ENCODE measurements around the gene MRPS18A.

The MRPS18A gene

GRCh38 chr6:43717822-43718221 is 30.2 kb upstream of the MRPS18A start:
- DNase-seq: no peak
- Histone ChIP-seq H3K4me3 (ENCODE audit: insufficient read depth, low read depth, low read length, poor library complexity, severe bottlenecking) (no peak overlapping the region), H3K4me1 (ENCODE audit: control insufficient read depth, insufficient read depth, low read length, poor library complexity, severe bottlenecking) (no peaks in the 10 kb centered on the region), H3K27ac (ENCODE audit: insufficient read depth, low read length, poor library complexity, severe bottlenecking) (no peak overlapping the region), H3K9me3 (ENCODE audit: control insufficient read depth, low read length) (no peaks in the 10 kb centered on the region), H3K36me3 (ENCODE audit: control insufficient read depth, insufficient read depth, low read length) (no peaks in the 10 kb centered on the region), H3K27me3 (replicated peaks; ENCODE audit: control insufficient read depth, insufficient read depth, low read length, poor library complexity, severe bottlenecking) (no peaks in the 10 kb centered on the region)

GRCh38 chr6:43717389-43717788 is 29.8 kb upstream of the MRPS18A start:
- Histone ChIP-seq H3K4me1 (ENCODE audit: control insufficient read depth, insufficient read depth, low read length, poor library complexity, severe bottlenecking) (no peaks in the 10 kb centered on the region), H3K4me3 (ENCODE audit: insufficient read depth, low read depth, low read length, poor library complexity, severe bottlenecking) (no peak overlapping the region), H3K27me3 (replicated peaks; ENCODE audit: control insufficient read depth, insufficient read depth, low read length, poor library complexity, severe bottlenecking) (no peaks in the 10 kb centered on the region), H3K27ac (ENCODE audit: insufficient read depth, low read length, poor library complexity, severe bottlenecking) (no peak overlapping the region), H3K36me3 (ENCODE audit: control insufficient read depth, insufficient read depth, low read length) (no peaks in the 10 kb centered on the region), H3K9me3 (ENCODE audit: control insufficient read depth, low read length) (no peaks in the 10 kb centered on the region)
- no peak for DNase-seq

DNA sequence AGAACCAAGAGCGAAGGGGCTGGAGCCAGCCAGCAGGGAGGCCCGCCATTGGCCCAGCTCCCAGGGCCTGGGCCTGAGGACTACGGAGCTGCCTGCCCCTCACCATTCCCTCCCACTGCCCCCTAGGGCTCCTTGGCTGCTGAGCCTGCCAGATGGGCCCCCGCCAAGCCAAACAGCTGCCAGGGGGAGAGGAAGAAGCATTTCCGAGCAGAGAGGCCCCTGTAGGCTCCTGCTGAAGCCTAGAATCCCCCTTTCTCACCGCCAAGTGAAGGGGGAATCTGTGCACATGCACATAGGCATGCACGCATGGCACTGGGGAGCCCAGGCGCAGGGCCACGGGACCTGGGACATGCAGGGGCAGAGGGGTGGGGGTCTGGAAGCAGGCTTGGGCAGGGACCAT is 28.5 kb upstream of the MRPS18A start:
- no peak for DNase-seq
- Histone ChIP-seq H3K4me3 (ENCODE audit: insufficient read depth, low read depth, low read length, poor library complexity, severe bottlenecking) (no peak overlapping the region), H3K4me1 (ENCODE audit: control insufficient read depth, insufficient read depth, low read length, poor library complexity, severe bottlenecking) (no peaks in the 10 kb centered on the region), H3K27ac (ENCODE audit: insufficient read depth, low read length, poor library complexity, severe bottlenecking) (no peak overlapping the region), H3K9me3 (ENCODE audit: control insufficient read depth, low read length) (no peaks in the 10 kb centered on the region), H3K27me3 (replicated peaks; ENCODE audit: control insufficient read depth, insufficient read depth, low read length, poor library complexity, severe bottlenecking) (no peaks in the 10 kb centered on the region), H3K36me3 (ENCODE audit: control insufficient read depth, insufficient read depth, low read length) (no peaks in the 10 kb centered on the region)

DNA sequence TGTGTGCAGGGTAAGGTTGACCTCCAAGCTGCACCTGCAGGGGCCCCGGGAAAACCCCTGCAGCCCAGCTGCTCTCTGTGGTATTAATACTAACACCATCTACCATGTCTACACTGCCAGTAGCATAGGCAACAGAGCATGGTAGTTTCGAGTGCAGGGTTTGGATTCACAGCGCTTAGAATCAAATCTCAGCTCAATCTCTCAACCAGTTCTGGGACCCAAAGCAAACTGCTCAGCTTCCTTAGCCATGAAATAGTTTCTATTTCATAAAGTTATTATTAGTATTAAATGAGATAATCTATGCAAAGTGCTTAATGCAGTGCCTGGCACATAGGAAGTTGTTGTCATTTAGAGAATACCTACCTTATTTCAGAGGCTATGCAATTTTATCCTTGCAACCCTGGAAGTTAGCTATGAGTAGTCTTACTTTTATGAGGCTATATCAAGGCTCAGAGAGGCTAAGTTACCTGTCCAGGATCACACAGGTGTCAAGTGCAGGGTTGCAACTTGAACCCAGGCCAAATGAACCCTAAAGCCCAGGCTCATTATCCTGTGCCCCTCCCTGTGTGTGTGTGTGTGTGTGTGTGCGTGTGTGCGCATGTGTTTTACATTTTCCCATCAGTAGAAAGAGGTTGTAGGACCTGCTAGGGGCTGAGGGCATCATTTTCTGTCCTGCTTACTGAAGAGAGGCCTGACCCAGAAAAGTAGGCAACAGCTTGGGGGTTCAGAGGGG is 27.6 kb upstream of the MRPS18A start:
- Histone ChIP-seq H3K27ac (ENCODE audit: insufficient read depth, low read length, poor library complexity, severe bottlenecking) (no peak overlapping the region), H3K4me1 (ENCODE audit: control insufficient read depth, insufficient read depth, low read length, poor library complexity, severe bottlenecking) (no peaks in the 10 kb centered on the region), H3K4me3 (ENCODE audit: insufficient read depth, low read depth, low read length, poor library complexity, severe bottlenecking) (no peak overlapping the region), H3K27me3 (replicated peaks; ENCODE audit: control insufficient read depth, insufficient read depth, low read length, poor library complexity, severe bottlenecking) (no peaks in the 10 kb centered on the region), H3K9me3 (ENCODE audit: control insufficient read depth, low read length) (no peaks in the 10 kb centered on the region), H3K36me3 (ENCODE audit: control insufficient read depth, insufficient read depth, low read length) (no peaks in the 10 kb centered on the region)
- DNase-seq: no peak

DNA sequence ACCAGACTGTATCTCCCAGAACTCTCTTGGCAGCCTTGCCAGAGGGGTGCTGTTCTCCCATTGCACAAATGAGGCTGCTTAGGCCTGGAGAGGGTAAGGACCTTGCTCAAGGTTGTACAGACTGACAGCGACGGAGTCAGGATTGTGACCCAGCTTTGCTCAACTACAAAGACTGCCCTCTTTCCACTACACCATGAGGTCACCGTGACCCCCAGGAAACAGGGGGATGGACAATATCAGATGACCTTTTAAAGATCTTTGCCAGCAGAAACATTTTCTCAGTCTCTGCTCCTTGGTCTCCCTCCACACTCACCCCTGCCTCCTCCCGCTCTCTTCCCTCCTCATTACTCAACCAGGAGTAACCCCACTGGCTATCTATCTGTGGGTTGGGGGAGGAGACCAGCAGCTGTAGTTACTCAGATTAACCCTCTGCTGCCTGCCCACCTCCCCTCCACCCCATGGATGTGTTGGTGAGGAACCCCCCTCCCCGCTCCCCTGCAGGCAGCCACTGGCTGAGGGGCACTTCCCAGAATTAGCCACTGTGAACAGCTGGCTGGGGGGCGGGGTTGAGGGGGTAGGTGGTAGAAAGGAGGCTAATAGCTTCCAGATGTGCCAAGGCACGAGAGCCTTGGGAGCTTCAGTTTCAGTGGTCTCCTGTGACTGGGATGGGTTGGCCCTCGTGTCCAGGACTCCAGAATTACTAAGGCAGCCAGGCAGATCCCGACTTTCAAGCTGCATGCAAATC is 26.9 kb upstream of the MRPS18A start:
- Histone ChIP-seq H3K9me3 (ENCODE audit: control insufficient read depth, low read length) (no peaks in the 10 kb centered on the region), H3K36me3 (ENCODE audit: control insufficient read depth, insufficient read depth, low read length) (no peaks in the 10 kb centered on the region), H3K27ac (ENCODE audit: insufficient read depth, low read length, poor library complexity, severe bottlenecking) (no peak overlapping the region), H3K4me1 (ENCODE audit: control insufficient read depth, insufficient read depth, low read length, poor library complexity, severe bottlenecking) (no peaks in the 10 kb centered on the region), H3K27me3 (replicated peaks; ENCODE audit: control insufficient read depth, insufficient read depth, low read length, poor library complexity, severe bottlenecking) (no peaks in the 10 kb centered on the region), H3K4me3 (ENCODE audit: insufficient read depth, low read depth, low read length, poor library complexity, severe bottlenecking) (no peak overlapping the region)
- DNase-seq: no peak

- no peaks in the 10 kb centered on the region for H3K9me3 ChIP-seq (ENCODE audit: control insufficient read depth, low read length)
- no peaks in the 10 kb centered on the region for H3K27me3 ChIP-seq (replicated peaks; ENCODE audit: control insufficient read depth, insufficient read depth, low read length, poor library complexity, severe bottlenecking)
- DNase-seq: no peak
Observed at GRCh38 chr6:43713643-43714310, 26.2 kb upstream of the MRPS18A start.

DNA sequence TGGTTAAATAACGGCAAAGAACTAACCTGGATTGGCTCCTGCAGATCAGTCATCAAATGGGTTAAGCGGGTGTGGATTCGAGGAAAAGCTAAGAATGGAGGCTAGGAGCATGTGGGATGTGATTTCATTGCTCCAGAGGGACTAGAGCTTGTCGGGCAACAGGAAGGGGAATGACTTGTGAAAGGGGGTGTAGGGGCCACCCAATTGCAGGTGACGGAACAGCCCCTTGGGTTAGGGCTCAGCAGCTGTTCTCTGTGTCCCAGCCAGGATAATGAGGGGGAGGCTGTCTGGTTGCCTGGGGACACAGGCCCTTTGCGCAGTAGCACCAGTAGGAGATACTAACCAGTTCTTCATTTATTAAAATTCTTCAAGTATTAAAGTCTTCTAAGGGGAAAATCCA is 25.0 kb upstream of the MRPS18A start:
- Histone ChIP-seq H3K4me1 (ENCODE audit: control insufficient read depth, insufficient read depth, low read length, poor library complexity, severe bottlenecking) (no peaks in the 10 kb centered on the region), H3K27me3 (replicated peaks; ENCODE audit: control insufficient read depth, insufficient read depth, low read length, poor library complexity, severe bottlenecking) (no peaks in the 10 kb centered on the region), H3K36me3 (ENCODE audit: control insufficient read depth, insufficient read depth, low read length) (no peaks in the 10 kb centered on the region), H3K4me3 (ENCODE audit: insufficient read depth, low read depth, low read length, poor library complexity, severe bottlenecking) (no peak overlapping the region), H3K27ac (ENCODE audit: insufficient read depth, low read length, poor library complexity, severe bottlenecking) (no peak overlapping the region), H3K9me3 (ENCODE audit: control insufficient read depth, low read length) (no peaks in the 10 kb centered on the region)
- no peak for DNase-seq

More at GRCh38 chr6:43713643-43714310, 26.2 kb upstream of the MRPS18A start:
- H3K27ac ChIP-seq (ENCODE audit: insufficient read depth, low read length, poor library complexity, severe bottlenecking): no peak overlapping the region
- no peaks in the 10 kb centered on the region for H3K36me3 ChIP-seq (ENCODE audit: control insufficient read depth, insufficient read depth, low read length)
- no peak overlapping the region for H3K4me3 ChIP-seq (ENCODE audit: insufficient read depth, low read depth, low read length, poor library complexity, severe bottlenecking)
- no peaks in the 10 kb centered on the region for H3K4me1 ChIP-seq (ENCODE audit: control insufficient read depth, insufficient read depth, low read length, poor library complexity, severe bottlenecking)

- H3K4me1 ChIP-seq (ENCODE audit: control insufficient read depth, insufficient read depth, low read length, poor library complexity, severe bottlenecking): no peaks in the 10 kb centered on the region
- H3K27me3 ChIP-seq (replicated peaks; ENCODE audit: control insufficient read depth, insufficient read depth, low read length, poor library complexity, severe bottlenecking): peaks cover 3% of the 10 kb centered on the region
- no peak overlapping the region for H3K27ac ChIP-seq (ENCODE audit: insufficient read depth, low read length, poor library complexity, severe bottlenecking)
- no peak overlapping the region for H3K4me3 ChIP-seq (ENCODE audit: insufficient read depth, low read depth, low read length, poor library complexity, severe bottlenecking)
- no peaks in the 10 kb centered on the region for H3K9me3 ChIP-seq (ENCODE audit: control insufficient read depth, low read length)
- DNase-seq: no peak
- H3K36me3 ChIP-seq (ENCODE audit: control insufficient read depth, insufficient read depth, low read length): no peaks in the 10 kb centered on the region
Observed at GRCh38 chr6:43710576-43710975, 23.0 kb upstream of the MRPS18A start.

DNA sequence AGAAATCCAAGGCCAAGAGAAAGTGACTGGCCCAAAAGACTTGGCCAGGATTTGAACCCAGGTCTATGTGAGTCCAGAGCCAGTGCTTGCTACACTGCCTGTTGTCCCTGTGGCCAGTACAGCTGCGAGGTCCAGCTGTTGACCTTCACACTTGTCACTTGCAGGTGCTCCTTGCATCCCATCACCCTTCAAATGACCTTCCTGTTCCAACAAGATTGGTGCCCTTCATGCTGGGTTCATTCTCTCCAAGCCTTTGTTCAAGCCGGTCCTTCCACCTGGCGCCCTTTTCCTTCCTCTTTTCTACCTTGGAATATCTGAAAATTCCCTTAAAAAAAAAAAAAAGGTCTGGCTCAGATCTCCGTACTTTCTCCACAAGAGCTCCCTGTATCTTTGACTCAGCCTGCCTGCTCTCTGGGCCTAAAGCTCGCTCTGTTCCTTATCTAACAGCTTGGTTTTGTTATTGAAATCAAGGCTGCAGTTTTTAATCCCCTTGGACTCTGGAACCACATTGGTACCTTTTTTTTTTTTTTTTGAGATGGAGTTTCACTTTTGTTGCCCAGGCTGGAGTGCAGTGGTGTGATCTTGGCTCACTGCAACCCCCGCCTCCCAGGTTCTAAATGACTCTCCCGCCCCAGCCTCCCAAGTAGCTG is 22.2 kb upstream of the MRPS18A start:
- Histone ChIP-seq H3K36me3 (ENCODE audit: control insufficient read depth, insufficient read depth, low read length) (no peaks in the 10 kb centered on the region), H3K4me3 (ENCODE audit: insufficient read depth, low read depth, low read length, poor library complexity, severe bottlenecking) (no peak overlapping the region), H3K9me3 (ENCODE audit: control insufficient read depth, low read length) (no peaks in the 10 kb centered on the region), H3K27me3 (replicated peaks; ENCODE audit: control insufficient read depth, insufficient read depth, low read length, poor library complexity, severe bottlenecking) (peaks cover 3% of the 10 kb centered on the region), H3K4me1 (ENCODE audit: control insufficient read depth, insufficient read depth, low read length, poor library complexity, severe bottlenecking) (no peaks in the 10 kb centered on the region), H3K27ac (ENCODE audit: insufficient read depth, low read length, poor library complexity, severe bottlenecking) (no peak overlapping the region)
- DNase-seq: no peak

Data from effector memory CD4-positive, alpha-beta T cell (primary cell).